Hepatic stellate cell (primary cell): ENCODE measurements around the gene SLC7A14.

Source experiments
- DNase-seq: peaks from one replicate; pipeline ENCODE4 v3.0.0; 2011; ENCODE audit warnings: low spot score

Gene SLC7A14

DNA sequence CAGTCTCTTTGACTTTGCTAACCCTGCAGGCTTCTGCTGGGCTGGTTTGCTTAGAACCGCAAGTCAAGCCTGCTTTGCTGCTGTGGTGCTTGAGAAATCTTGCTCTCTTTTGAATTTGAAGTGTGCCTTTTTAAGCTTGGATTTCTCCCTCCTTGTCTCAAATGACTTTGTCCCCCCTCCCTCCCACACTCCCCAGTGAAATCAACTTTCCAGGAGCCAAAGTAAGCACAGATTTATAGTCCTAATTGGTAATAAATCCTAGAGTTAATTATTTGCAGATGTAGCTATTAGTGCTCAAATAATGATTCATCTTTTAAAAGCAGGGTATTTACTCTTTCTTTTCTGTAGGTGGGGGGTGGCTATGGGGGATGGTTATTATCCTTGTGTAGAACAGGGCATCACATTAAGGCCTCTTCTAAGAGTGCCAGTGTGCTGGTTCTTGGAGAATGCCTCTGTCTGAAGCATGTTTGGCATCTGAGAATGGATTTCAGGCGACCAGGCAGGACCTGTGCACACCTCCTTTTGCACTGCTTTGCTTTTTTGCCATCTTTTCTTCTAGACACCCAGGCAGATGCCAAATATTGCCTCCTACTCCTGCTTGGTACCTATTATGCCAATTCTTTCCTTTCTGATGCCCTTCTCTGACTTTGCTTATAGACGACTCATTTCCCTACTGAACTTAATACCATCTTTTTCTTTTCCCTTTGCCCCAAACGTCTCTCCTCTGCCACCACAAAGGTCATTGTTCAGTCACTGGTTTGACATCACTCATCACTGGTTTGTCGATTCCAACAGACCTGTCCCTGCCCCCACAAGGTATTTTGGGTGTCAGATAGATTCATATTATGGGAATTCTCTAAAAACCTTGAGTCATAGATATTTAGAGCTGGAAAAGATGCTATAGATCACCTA lies 116.5 kb downstream of the SLC7A14 start:
- DNase-seq, result no peak

DNA sequence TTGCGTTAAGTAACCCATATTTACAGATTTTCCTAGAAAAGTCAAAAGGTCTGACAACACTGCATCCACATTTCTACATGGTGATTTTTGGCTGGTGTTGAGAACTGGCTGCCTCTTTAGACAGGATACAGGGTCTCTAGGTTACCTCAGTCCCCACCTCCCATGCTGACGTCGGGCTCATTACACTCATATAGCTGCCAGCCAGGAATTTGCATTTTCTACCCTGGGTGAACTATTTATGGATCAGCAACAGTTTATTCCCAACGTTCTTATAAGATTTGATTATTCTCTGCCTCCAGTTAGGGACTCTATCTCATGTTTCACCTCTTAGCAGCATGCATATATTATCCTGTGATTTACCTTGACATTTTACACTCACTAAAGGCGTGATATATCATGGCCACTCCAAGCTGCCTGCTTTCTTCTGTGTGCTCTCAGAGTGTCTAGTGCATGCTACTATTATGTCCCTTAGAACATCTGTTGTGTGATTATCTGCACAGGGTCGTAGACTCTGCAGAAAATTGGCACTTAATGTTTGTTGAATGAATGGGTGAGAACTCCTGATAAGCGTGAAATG lies 118.2 kb downstream of the SLC7A14 start:
- no peak for DNase-seq

DNA sequence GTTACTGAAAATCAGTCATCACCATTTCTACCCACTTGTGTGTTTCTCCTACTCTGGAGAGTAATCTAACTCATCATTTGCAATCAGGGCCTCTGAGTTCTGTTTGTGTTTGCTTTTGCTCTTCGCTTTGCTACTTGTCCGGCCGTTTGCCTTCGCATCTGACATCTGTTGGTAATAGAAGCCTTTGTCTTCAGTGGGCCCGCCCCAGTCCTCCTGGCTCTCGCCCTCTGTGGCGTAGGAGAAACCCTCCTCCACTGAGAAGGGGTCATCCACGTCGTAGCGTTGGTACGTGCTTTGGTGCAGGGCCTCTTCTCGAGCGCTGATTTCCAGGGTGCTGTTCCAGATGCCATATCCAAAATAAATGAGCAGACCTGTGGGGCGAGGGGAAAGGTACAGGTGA lies 118.9 kb downstream of the SLC7A14 start:
- DNase-seq, result no peak

DNA sequence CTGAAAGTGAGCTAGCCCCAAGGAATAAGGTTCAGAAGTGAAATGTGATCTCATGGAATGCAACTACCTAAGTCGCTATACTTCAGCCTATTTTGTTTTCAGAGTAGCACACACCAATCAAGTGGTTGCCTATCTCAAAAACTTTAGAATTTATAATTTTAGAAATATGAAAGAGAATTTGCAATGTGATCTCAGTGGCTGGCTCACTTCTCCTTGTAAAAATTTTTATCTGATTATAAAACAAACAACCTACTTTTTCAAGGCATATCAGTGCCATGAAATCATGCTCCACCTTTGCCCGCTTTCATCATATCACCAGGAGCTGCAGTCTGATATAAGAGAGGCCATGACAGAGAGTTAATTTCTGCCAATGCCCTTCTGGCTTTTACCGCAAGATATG lies 119.9 kb downstream of the SLC7A14 start:
- DNase-seq, result no peak

DNA sequence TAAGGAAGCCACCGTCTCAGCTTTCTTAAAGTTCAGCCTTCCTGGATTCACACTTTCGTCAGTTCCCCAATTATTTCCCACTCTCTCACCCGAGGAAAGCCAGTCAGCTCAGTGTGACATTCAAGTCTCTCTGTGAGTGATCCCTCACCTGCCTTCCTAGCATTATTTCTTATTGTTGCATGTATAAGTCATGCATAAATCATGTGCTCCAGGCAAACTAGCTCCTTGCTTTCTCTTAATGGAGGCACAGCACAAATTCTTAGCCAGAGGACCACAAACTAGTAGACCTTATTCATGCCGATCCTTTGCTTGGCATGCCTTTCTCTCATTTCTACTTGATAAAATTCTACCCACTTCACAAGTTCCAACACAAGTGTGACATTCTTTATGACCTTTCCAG lies 122.9 kb downstream of the SLC7A14 start:
- DNase-seq, result no peak

DNA sequence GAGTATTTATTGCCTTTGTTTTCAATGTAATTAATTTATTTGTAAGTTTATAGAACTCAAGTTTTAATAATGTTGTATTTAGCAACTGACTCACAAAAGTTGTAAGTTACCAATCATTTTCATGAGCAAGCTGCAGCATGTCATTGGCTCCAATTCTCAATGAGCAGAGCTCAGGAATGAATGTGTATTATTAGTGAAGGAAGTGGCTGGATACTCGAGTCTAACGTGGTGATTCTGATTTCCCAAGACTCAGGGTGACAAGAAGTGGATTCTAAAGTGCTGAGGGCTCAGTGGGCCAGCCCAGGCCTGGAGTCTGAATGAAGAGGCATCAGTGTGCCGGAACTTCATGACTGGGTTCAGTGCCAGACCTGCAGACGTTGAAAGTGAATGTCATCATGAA lies 127.6 kb downstream of the SLC7A14 start:
- DNase-seq, result no peak

DNA sequence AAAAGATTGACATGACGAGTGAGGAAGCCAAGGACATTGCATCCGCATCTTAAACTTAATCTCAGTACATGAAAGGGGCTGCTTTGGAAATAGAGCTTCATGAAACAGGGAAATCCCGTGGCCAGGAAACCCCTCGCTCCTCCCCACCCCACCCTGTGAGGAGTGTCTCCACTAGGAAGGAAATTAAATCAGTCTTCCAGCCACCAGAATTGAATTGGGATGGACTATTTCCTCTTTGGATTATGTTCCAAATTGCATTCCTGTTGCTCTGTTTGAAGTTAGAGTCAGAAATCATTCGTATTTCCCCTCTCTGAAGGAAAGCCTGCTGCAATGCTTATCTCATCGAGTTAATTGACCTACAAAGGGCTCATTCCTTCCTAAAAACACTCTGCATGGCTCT lies 131.4 kb downstream of the SLC7A14 start:
- no peak for DNase-seq

DNA sequence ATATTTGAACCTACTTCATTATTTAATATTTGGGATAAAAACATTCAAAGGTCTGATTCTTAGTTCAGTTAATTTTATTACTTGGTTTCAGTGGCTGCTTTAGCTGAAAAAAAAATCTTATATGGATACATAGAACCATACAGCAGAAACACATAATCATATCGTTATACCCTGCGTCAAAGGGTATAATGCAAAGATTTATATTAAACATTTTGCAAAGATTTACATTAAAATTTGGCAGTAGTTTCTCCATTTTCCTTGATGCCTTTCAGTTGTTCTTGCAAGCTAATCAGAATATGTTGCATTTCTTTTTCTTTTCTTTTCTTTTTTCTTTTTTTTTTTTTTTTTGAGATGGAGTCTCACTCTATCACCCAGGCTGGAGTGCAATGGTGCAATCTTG lies 135.8 kb downstream of the SLC7A14 start:
- no peak for DNase-seq

DNA sequence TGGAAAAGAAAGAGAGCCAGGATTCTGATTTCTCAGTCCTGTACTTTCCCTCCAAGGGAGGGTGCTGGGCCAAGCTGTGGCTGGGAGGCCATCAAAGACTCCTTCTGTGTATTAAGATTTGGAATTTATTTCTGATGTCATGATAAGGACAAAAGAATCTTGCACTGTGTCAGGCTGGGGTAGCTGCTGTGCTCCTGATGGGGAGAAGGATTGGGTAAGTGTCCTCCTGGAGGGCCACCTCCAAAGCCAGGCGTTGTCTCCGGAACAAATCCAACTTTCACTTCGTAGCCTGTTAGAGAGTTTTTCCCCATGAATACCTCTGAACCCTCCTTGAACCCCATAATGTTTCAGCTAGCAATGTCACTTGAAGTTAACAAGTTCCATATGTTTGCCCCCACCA lies 137.3 kb downstream of the SLC7A14 start:
- no peak for DNase-seq

DNA sequence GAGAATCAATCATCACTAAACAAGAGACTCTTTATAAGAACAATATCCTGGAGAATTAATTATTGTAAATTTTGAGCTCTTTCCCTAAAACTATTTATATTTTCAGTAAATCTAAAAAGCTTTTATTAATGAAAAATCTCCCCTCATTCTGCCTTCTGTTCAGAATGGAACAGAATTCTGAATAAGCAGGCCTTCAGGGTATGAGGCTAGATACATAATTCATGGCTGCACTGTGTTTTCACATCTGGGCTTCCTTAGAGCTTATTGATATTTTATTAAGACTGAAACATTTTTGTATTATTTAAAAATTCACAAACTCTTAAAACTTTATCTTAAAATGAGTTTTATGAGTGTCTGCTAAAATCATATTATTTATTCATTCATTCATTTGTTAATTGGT lies 142.4 kb downstream of the SLC7A14 start:
- DNase-seq, result no peak

DNA sequence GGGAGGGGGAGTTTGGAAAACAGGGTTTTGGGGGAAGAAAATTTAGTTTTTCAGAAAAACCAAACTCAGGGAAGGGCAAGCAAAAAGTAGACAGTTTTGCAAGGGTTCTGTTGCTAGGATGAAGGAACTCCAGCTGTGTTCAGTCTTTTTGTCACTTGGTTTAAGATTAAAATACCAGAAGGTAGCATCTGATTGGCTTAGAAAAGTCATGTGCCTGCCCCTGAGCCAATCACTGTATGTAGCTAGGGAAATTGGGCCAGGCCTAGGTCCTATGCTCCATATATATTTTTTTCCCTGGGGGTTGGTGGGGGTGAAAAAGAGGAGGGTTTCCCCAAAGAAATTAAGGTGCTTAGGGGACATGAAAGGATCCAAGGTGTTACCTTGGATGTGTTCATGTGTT lies 142.9 kb downstream of the SLC7A14 start:
- no peak for DNase-seq

DNA sequence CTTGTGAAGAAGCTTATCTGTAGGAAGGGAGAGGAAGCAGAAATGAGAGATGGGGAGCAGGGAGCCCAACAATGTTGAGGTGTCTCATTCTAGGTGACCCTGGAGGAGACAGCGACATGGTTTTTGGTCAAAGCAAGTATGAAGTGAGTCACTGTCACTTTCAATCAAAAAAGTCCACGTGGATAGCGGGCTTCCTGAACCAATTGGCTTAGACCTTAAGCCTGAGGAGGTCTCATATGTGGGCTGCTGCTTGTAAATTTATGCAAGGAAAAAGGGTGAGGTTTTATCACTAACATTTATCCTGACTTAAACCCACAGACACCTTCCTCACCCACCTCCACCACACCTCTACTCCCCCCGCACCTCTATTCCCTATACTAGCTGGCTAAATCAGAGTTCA lies 144.5 kb downstream of the SLC7A14 start:
- DNase-seq, result no peak

DNA sequence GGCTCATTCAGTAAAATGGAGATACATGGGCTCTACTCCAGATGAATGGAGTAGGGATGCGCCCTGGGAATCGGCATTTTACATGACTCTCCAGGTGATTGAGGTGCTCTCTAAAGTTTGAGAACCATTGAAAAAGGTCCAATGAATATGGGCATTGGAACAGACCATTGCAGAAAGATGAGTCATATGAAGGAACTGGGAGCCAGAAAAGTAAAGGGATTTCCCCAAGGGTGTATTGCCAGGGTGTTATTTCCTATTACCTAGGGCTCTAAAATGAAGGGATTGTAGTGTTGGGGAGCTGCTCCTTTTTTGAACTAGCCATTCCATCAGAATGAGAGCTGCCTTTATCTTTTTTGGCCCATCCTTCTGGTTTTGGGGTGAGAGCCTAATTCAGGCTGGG lies 145.5 kb downstream of the SLC7A14 start:
- no peak for DNase-seq

DNA sequence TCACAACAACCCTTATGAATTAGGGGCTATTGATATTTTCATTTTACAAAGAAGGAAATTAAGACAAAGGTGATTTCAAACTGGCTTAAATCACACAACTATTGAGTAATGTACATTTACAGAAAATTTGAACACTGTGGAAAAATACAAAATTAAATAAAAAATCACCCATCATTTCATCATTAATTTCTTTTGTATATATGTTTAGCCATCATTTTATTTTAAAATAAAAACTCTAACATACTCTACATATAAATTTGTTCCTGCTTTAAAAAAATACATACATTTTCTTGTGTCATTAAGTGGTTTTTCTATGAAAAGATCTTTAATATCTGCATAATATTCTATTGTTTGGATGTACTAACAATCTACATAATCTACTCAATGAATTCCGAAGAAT lies 147.0 kb downstream of the SLC7A14 start:
- no peak for DNase-seq

DNA sequence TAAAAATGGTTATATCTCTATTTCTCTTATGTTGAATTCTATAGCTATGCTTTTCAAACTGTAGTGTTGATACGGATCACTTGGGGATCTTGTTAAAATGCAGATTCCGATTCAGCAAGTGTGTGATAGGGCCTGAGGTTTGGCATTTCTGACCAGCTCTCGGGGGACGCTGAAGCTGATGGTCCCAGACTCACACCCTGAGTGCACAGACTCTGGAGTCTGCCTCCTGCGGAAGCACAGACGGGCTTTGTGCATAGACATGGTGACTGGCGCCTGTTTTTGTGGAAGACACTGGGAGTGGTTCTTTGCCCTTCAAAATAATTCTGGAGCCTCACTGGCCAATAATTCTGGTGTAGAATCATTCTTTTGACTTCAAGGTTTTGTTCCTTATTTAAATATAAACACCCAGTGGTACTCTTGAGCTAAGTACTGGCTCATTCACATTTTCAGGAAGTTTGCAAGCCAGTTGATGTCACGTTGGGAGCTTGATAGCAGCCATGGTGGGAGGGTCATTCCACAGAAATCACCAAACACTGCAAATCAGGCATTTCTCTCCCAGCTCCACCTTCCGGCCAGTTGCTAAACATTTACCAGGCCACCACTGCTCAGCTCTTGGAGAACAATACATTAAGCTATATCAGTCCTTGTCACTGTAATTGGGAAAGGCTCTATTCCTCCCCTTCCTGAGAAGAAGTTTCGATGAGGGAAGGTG lies 148.0 kb downstream of the SLC7A14 start:
- DNase-seq, result no peak

DNA sequence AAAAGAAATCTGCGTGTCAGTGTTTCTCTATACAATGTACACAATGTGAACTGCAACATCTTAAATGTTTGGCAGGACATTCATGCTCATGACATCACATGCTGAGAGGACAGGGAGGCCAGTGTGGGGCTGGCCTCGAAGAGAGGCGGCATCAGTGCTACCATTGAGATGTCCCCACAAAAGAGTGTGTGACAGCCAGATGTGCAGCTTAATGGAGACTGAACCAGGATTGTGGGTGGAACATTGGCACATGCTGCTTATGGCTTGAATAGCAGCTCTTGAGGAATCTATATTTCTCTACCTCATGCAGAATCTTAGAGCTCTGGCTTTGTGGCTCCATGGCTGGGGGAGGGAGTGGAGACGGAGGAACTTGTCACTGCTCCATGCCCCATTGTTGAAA lies 148.7 kb downstream of the SLC7A14 start:
- no peak for DNase-seq

DNA sequence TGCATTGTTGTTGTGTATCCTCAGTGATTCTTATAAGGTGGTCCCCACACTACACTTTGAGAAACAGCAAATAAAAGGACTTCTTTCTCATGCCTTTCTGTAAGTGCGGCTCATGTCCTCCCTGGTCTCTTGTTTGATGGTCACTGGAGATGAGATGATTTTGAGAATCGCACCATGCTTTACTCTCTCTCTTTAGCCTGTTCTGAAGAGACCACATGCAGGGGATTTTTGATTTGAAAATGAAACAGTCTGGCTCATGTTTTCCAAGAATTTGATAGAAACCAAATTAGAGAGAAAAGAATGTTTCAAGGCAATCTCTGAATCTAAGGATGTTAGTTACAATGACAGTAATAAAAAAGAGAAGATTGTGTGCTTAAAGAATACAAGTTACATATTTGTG lies 149.2 kb downstream of the SLC7A14 start:
- DNase-seq, result no peak

DNA sequence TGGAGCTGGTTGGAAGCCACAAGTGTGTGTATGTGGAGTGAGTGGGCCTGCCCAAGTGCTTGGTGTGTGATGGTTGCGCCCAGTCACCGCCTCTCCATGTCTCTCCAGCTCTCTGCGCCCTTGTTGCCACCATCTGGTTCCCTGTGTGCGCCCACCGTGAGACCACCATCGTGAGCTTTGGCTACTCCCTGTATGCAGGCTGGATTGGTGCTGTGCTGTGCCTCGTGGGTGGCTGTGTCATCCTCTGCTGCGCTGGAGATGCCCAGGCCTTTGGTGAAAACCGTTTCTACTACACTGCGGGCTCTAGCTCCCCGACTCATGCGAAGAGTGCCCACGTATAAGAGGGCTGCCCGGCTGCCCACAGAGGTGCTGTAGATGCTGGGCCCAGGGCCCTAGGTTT lies 153.5 kb downstream of the SLC7A14 start:
- no peak for DNase-seq

DNA sequence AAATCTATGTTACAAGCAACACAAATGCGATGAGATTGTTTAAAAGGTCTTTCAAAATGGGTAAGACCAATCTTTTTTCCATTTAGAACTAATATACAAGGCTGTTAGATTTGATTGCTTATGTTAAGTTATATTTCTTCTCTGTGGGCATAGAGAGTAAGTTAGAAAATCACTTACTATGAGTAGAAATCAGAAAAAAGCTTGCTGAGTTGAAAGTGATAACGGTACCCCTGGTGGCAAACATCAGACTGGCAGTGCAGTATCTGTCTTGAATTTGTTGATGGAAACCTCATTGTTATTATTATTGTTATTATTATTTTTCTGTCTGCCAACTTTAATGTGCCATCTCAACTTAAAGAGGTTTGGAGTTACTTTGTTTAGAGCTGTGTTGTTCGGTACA lies 154.8 kb downstream of the SLC7A14 start:
- DNase-seq, result no peak

DNA sequence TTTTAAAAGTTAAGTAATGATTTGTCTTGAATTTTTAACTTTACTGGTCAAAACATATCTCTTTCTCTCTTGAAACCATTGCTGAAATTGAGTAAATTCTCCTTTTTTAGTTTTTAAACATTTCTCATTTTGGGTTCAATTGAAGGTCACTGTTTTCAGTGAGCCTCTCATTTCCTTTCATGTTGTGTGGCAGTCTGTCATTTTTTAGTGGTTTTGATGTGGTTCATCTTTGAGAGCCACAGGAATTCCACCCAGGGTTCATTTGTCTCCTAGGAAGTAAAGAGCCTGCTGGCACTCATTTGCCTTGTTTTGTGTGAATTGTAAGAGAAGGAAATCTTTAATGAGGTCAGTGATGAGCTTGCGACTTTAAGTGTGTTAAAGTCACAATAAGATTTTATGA lies 156.8 kb downstream of the SLC7A14 start:
- peak; percentile 36 for DNase-seq

DNA sequence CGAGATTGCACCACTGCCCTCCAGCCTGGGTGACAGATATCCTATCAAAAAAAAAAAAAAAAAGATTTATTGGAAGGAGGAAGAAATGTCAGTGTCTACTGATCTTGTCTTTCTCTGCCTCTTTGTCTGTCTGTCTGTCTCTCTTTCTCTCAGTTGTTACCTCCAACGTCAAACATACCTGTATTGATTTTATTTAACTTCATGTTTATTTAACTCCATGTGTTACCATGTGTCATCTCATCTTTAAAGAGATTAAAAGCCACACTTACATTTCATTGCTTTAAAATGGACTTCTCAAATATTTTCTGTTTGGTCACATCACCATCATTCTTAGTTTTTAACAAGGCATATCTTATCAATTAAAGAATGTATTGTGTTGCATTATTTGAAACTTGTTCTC lies 157.8 kb downstream of the SLC7A14 start:
- no peak for DNase-seq

DNA sequence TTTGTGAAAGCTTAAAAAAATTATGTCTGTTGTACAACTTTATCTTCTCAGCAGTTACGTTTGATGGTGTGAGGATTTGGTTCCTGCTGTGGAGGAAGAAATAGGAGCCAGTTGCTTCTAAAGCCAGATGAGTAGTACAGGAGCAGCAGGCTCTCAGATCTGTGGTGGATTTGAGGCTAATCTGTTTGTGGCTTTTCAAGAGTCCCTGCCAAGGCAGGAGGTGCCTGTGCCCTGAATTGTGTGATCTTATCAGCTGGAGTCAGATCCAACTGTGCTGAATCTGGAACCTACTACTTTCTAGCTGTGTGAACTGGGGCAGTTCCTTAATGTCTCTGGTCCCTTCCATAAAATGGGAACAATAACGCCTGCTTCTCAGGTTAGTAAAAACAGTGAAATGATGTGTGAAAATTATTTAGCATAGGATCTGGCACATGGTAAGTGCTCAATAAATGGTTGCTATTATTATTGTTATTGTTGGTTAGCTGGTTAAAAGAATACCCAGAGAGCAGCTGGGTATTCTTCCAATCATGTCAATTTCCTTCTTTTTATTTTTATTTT lies 159.6 kb downstream of the SLC7A14 start:
- no peak for DNase-seq
